Gastroesophageal sphincter (tissue), 4 donors: ENCODE measurements around the gene OR10G3. TPM values are rescaled to one million over a fixed set of nuclear protein-coding genes. Genes with fewer than 3 reads are reported as not detected.

Experiments used
- ATAC-seq: fragments of 150-250 bp; one replicate; pipeline ENCODE4 v1.9.1; 2016; ENCODE audit warnings: mild to moderate bottlenecking, moderate library complexity
- H3K27ac ChIP-seq, 4 donors: fragments of 200-600 bp; sonication (generic) in 3 of 4; 1 replicate in 3 of 4; 2 replicates in 1 of 4; pipeline ENCODE4 v1.5.1; 2016 to 2019
- H3K27me3 ChIP-seq: fragments of 200-600 bp; sonication (generic); one replicate; pipeline ENCODE4 v1.5.1; 2019
- H3K36me3 ChIP-seq, 2 donors: fragments of 200-600 bp; sonication (generic); one replicate each; pipeline ENCODE4 v1.5.1; 2019; ENCODE audit warnings: control low read depth in 1 of 2
- H3K4me1 ChIP-seq, 3 donors: fragments of 200-600 bp; sonication (generic); 1 replicate in 2 of 3; 2 replicates in 1 of 3; pipeline ENCODE4 v1.5.1; 2016 to 2019; ENCODE audit warnings: control low read depth in 2 of 3
- H3K4me3 ChIP-seq, 2 donors: fragments of 200-600 bp; sonication (generic); one replicate each; pipeline ENCODE4 v1.5.1; 2019; ENCODE audit warnings: mild to moderate bottlenecking in 1 of 2, moderate library complexity in 1 of 2
- H3K9me3 ChIP-seq, 3 donors: fragments of 200-600 bp; sonication (generic); one replicate each; pipeline ENCODE4 v1.5.1; 2017 to 2019; ENCODE audit warnings: control low read depth in 2 of 3
- EP300 ChIP-seq: sonication (generic); formaldehyde crosslinking; IDR thresholded peaks from one replicate; pipeline ENCODE4 v1.6.1; 2017; ENCODE audit warnings: antibody characterized with exemption, mild to moderate bottlenecking
- POLR2A ChIP-seq, 2 donors: fragments of 450-650 bp; IDR thresholded peaks; one replicate each; pipeline ENCODE4 v1.6.1; 2017; ENCODE audit warnings: antibody characterized with exemption in 2 of 2, mild to moderate bottlenecking in 2 of 2, moderate library complexity in 1 of 2
- POLR2AphosphoS5 ChIP-seq: sonication (generic); formaldehyde crosslinking; IDR thresholded peaks from one replicate; pipeline ENCODE4 v1.6.1; 2017; ENCODE audit warnings: antibody characterized with exemption
- WGBS, 2 donors: methylation state at CpG; one replicate each; pipeline ENCODE4 v1.1.5; 2018; ENCODE audit warnings: low coverage in 1 of 2; 5-methylcytosine and 5-hydroxymethylcytosine counted together
- total RNA-seq, 4 donors: library from RNA; depleted of rRNA; stranded (reverse); fragments of >200 nt; gene quantifications; one replicate each; pipeline ENCODE4 v1.1.0, GENCODE V29; 2016
- TF ChIP-seq, protein P1 (sequence below), 4 experiments: fragments of 200-600 bp in 2 of 4; fragments of 450-650 bp in 2 of 4; sonication (generic) in 1 of 4; IDR thresholded peaks; one replicate each; pipeline ENCODE4 v1.5.1; 2017 to 2019; ENCODE audit warnings: antibody characterized with exemption in 4 of 4, mild to moderate bottlenecking in 2 of 4, moderate library complexity in 2 of 4

Gene OR10G3
- total RNA-seq, 4 donors from 2014 or later, result not detected

DNA sequence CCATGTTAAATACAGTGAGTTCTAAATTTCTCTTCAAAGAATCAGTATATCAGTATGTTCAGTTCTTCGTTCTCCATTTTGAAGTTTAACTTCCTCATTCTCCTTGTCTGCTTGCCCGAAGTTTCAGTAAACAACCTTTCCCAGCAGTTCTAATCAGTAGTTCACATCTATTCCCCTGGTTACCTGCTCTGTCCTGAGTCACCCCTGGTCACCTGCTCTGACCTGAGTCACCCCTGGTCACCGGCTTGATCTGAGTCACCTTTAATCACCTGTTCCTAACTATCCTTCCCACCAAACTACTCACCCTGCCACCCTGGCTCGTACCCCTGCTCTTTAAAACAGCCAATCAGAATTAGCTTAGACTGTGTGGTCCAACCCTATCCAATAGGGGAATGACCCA is 9.4 kb upstream of the OR10G3 start:
- TF ChIP-seq, protein P1, sequence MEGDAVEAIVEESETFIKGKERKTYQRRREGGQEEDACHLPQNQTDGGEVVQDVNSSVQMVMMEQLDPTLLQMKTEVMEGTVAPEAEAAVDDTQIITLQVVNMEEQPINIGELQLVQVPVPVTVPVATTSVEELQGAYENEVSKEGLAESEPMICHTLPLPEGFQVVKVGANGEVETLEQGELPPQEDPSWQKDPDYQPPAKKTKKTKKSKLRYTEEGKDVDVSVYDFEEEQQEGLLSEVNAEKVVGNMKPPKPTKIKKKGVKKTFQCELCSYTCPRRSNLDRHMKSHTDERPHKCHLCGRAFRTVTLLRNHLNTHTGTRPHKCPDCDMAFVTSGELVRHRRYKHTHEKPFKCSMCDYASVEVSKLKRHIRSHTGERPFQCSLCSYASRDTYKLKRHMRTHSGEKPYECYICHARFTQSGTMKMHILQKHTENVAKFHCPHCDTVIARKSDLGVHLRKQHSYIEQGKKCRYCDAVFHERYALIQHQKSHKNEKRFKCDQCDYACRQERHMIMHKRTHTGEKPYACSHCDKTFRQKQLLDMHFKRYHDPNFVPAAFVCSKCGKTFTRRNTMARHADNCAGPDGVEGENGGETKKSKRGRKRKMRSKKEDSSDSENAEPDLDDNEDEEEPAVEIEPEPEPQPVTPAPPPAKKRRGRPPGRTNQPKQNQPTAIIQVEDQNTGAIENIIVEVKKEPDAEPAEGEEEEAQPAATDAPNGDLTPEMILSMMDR (IDR thresholded peaks at IDR 0.05), result no peak
- TF ChIP-seq POLR2AphosphoS5 (no peak), EP300 (no peak), POLR2A (IDR thresholded peaks at IDR 0.05) (no peak)
- Histone ChIP-seq H3K4me1 (no peaks in the 10 kb centered on the region), H3K9me3 (peaks cover 0 to 22% (median 0%) of the 10 kb centered on the region in 3 donors), H3K27ac (no peak overlapping the region), H3K36me3 (no peaks in the 10 kb centered on the region), H3K4me3 (no peak overlapping the region), H3K27me3 (peaks cover 19% of the 10 kb centered on the region)
- 77 to 78% methylated on average over 3 to 4 of the region's 4 CpGs for WGBS, 2 donors
- ATAC-seq, result no peak

DNA sequence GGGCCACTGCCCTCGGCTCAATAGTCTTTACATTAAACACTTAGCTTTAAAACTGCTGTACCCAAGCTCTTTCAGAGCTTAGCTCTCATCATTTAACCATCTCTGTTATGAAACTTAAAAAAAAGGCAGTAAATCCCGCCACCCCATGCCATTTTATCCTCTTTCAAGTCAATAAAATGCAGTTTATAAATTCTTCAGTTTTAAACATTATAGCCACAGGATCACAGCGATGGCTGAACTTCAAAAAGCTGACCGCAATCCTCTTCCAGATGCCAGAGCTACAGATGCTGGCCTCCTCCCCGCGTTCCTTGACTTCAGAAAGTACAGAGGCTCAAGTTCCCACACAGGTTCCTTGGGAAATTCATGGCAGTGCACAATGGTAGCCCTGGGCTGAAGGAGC is 4.2 kb downstream of the OR10G3 start:
- Histone ChIP-seq H3K27me3 (no peaks in the 10 kb centered on the region), H3K4me3 (no peak overlapping the region), H3K4me1 (no peaks in the 10 kb centered on the region), H3K9me3 (peaks cover 0 to 13% (median 0%) of the 10 kb centered on the region in 3 donors), H3K27ac (no peak overlapping the region), H3K36me3 (no peaks in the 10 kb centered on the region)
- TF ChIP-seq POLR2AphosphoS5 (no peak), EP300 (no peak), POLR2A (IDR thresholded peaks at IDR 0.05) (no peak)
- TF ChIP-seq, protein P1 (IDR thresholded peaks at IDR 0.05), result no peak
- 60 to 80% methylated on average over 1 to 6 of the region's 6 CpGs for WGBS, 2 donors
- ATAC-seq, result no peak

DNA sequence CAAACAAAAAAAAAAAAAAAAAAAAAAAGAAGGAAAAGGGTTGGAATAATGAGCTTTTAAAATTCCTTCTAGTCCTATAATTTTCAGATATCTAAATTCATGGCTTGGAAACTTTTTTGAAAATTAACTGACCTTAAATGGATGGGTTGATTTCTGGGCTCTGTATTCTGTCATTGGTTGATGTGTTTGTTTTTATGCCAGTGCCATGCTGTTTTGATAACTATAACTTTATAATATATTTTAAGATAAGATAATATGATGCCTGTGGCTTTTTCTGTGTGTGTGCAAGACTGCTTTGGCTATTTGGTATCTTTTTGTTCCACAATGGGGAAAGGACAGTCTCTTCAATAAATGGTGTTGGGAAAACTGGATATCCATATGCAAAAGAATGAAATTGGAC is 7.3 kb downstream of the OR10G3 start:
- Histone ChIP-seq H3K27ac (no peak overlapping the region), H3K4me1 (no peaks in the 10 kb centered on the region), H3K27me3 (peaks cover 22% of the 10 kb centered on the region), H3K36me3 (no peaks in the 10 kb centered on the region), H3K4me3 (no peak overlapping the region), H3K9me3 (peaks cover 0 to 13% (median 0%) of the 10 kb centered on the region in 3 donors)
- TF ChIP-seq POLR2A (IDR thresholded peaks at IDR 0.05) (no peak), EP300 (no peak), POLR2AphosphoS5 (no peak)
- TF ChIP-seq, protein P1 (IDR thresholded peaks at IDR 0.05), result no peak
- no peak for ATAC-seq

- H3K27ac ChIP-seq, result no peak overlapping the region
- WGBS, 2 donors, result 71 to 80% methylated on average over 2 to 7 of the region's 8 CpGs
- no peaks in the 10 kb centered on the region for H3K36me3 ChIP-seq
- TF ChIP-seq POLR2AphosphoS5 (no peak), EP300 (no peak), POLR2A (IDR thresholded peaks at IDR 0.05) (no peak)
- TF ChIP-seq, protein P1 (IDR thresholded peaks at IDR 0.05), result no peak
- H3K9me3 ChIP-seq, result no peaks in the 10 kb centered on the region
- peaks cover 0 to 15% (median 4%) of the 10 kb centered on the region in 3 donors for H3K4me1 ChIP-seq
- H3K4me3 ChIP-seq, result no peak overlapping the region
- ATAC-seq, result no peak
- H3K27me3 ChIP-seq, result no peaks in the 10 kb centered on the region
Measured at GRCh38 chr14:21558703-21559170, 21.1 kb downstream of the OR10G3 start.

DNA sequence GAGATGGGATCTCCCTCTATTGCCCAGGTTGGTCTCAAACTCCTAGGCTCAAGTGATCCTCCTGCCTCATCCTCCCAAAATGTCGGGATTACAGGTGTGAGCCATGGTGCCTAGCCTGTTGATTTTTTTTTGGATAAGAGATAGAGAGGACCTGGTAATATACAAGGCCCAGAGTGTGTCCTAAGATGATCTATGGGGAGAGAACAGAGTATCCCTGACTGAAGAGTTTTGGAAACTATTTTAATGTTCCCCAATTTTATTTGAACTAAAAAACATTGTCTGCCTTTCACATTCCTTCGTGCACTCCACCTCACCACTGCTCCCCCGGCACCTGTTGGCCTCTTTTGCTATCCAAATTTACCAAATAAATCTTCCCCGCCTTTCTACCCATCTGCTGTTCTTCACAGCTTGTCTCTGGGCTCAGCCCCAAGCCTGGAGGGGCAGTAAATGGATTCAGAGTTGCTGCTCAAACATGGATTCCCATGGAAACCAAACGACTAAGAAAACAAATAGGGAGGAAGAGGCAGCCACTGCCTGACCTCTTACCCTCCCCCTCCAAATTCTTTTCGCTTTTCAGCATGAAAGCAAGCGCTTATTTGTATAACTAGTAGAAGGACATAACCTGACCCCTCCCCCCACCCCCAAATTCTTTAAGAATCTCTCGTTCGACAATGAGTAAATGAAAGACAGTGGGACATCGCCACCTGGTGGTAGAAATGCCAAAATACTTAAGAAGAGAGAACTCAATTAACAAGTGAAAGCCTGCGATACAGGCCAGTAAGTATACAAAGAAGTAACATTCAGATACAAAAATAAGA is 22.6 kb downstream of the OR10G3 start:
- Histone ChIP-seq H3K9me3 (no peaks in the 10 kb centered on the region), H3K27me3 (no peaks in the 10 kb centered on the region), H3K4me3 (peak overlapping the region; percentile 13 to 42), H3K27ac (peak overlapping the region; percentile 29 to 84 (median 79)), H3K36me3 (no peaks in the 10 kb centered on the region), H3K4me1 (peaks cover 0 to 15% (median 4%) of the 10 kb centered on the region in 3 donors)
- 2 to 3% methylated on average over 8 to 11 of the region's 11 CpGs for WGBS, 2 donors
- no peak for TF ChIP-seq POLR2AphosphoS5
- TF ChIP-seq, protein P1 (IDR thresholded peaks at IDR 0.05), result peak; percentile 72 to 84 (median 78)
- peak; percentile 86 for ATAC-seq
